Measurements from ENCODE around the gene GNS. TPM values are rescaled to one million over a fixed set of nuclear protein-coding genes. Genes with fewer than 3 reads are reported as not detected.

GNS gene
- total and polyA plus RNA-seq, 10 of the 15 experiments (the other 5 are each of a cell fraction or from before 2014, with no cell fraction given): 4.1 to 33.8 (median 19.1) TPM

- TF ChIP-seq EGR1 (IDR thresholded peaks at IDR 0.05; ENCODE audit: borderline replicate concordance in 1 of 2, low read depth in 2 of 2, low read length in 2 of 2) (no peak), CHD4 (IDR thresholded peaks at IDR 0.05) (no peak), FOXM1 (IDR thresholded peaks at IDR 0.05; ENCODE audit: low read depth, low read length) (no peak), SUZ12 (IDR thresholded peaks at IDR 0.05; ENCODE audit: unreplicated experiment) (no peak), NFYB (IDR thresholded peaks at IDR 0.05; ENCODE audit: insufficient read depth, low read depth, low read length) (no peak), BRCA1 (IDR thresholded peaks at IDR 0.05; ENCODE audit: low read depth, low read length) (no peak)
Measured at GRCh38 chr12:64669270-64669842, 89.8 kb downstream of the GNS start (continued).

DNA sequence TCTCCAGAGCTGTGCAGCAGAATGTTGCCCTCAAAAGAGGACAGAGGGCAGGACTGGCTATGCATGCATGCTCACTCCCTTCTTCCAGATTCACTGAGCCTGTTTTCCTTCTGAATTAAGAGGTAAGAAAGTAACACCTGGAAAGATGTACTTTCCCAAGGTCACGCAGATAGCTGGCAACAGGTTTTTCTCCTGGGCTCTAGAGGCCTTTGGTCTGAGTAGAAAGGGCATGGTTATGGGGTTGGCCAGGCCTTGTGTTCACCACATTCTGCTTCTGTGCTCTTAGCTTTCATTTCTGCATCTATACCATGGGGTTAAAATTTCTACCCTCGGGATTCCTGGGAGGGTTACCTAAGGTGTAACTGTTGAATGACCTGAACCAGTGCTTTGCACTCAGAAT, 91.4 kb downstream of the GNS start:
- POLR2A ChIA-PET: interaction anchor here (0.7 to 3.1 kb wide), 11 partner anchors 10 to 59 kb away, joined by 3 to 13 read pairs (median 6); no protein-coding TSS in a partner anchor
- no peaks in the 10 kb centered on the region for H4K20me1 ChIP-seq (ENCODE audit: control insufficient read depth, insufficient read depth)
- TF ChIP-seq PRDM15 (CRISPR knock-in tag; IDR thresholded peaks at IDR 0.05) (no peak), CTCF (IDR thresholded peaks at IDR 0.05 in 2 of 3, conservative IDR thresholded peaks at IDR 0.05 in 1 of 3; ENCODE audit: control insufficient read depth in 2 of 3, extremely low read depth in 1 of 3, insufficient read depth in 1 of 3, low read depth in 3 of 3, low read length in 3 of 3) (no peak), FOXM1 (IDR thresholded peaks at IDR 0.05; ENCODE audit: low read depth, low read length) (no peak), NBN (IDR thresholded peaks at IDR 0.05) (no peak), NR2C1 (IDR thresholded peaks at IDR 0.05) (no peak), RAD21 (IDR thresholded peaks at IDR 0.05; ENCODE audit: insufficient read depth, low read depth, low read length) (no peak), ZSCAN29 (IDR thresholded peaks at IDR 0.05) (no peak), SMARCA5 (IDR thresholded peaks at IDR 0.05) (no peak), SMC3 (IDR thresholded peaks at IDR 0.05; ENCODE audit: borderline replicate concordance, low read length) (no peak), GATAD2B (conservative IDR thresholded peaks at IDR 0.05; ENCODE audit: low read depth) (no peak), RB1 (IDR thresholded peaks at IDR 0.05; ENCODE audit: borderline replicate concordance) (no peak)

More for the DNA sequence above, 91.4 kb downstream of the GNS start:
- ATAC-seq (no peak), DNase-seq (ENCODE audit: low read depth, low spot score) (no peak), FAIRE-seq (no peak)
- Histone ChIP-seq H2AFZ (ENCODE audit: control insufficient read depth, low read depth, low read length) (no peak overlapping the region), H3K27me3 (replicated peaks in 1 of 2; ENCODE audit: control insufficient read depth in 2 of 2, insufficient read depth in 2 of 2, low read length in 1 of 2) (no peaks in the 10 kb centered on the region), H3K4me1 (ENCODE audit: control insufficient read depth, insufficient read depth, low read length) (peaks cover 72% of the 10 kb centered on the region), H3K9ac (ENCODE audit: control insufficient read depth, insufficient read depth, low read length) (peak overlapping the region; percentile 50), H3K27ac (ENCODE audit: control insufficient read depth, insufficient read depth) (peak overlapping the region; percentile 91), H3K4me3 (peak overlapping the region; percentile 15; the same call in 1 of the 2 replicates), H3K4me2 (ENCODE audit: control insufficient read depth, insufficient read depth) (peak overlapping the region; percentile 80), H3K36me3 (ENCODE audit: control insufficient read depth in 2 of 2, insufficient read depth in 2 of 2, low read length in 1 of 2) (no peaks in the 10 kb centered on the region; a peak in 2 of 4 replicates), H3K9me3 (replicated peaks; ENCODE audit: control insufficient read depth, insufficient read depth, low read length) (no peaks in the 10 kb centered on the region), H3K79me2 (ENCODE audit: control insufficient read depth, insufficient read depth, low read length) (peaks cover 94% of the 10 kb centered on the region)
- 15% methylated on average over 2 of the region's 2 CpGs for WGBS (ENCODE audit: insufficient coverage, insufficient replicate concordance, low lambda C conversion rate, missing lambda C conversion rate)
- no TSS peak for BruUV-seq (replicated peaks)
- CTCF ChIA-PET: interaction anchor here (0.7 to 2.1 kb wide), 9 partner anchors 9 to 118 kb away, joined by 3 to 7 read pairs (median 4); no protein-coding TSS in a partner anchor
- RAD21 ChIA-PET (ENCODE audit: unreplicated experiment): interaction anchor here (1.2 to 2.4 kb wide), 6 partner anchors 14 to 216 kb away, joined by 4 to 19 read pairs (median 5); partner anchors contain the start of gene RASSF3
- SMC1A ChIA-PET (ENCODE audit: uncharacterized antibody, unreplicated experiment): interaction anchor here (0.8 to 7.6 kb wide), 9 partner anchors 11 to 58 kb away, joined by 3 to 62 read pairs (median 12); partner anchors contain the start of gene RASSF3
- intact Hi-C loops (cut with micrococcal nuclease; ENCODE audit: unreplicated experiment): loop anchor here (2.0 to 5.0 kb wide), 2 partner anchors 47 to 55 kb away; partner anchors contain the start of gene RASSF3
- in situ Hi-C loops (cut with MboI): no loop called here

Data from GM12878 (cell line).